Measurements from ENCODE around the gene IMPA2.
"Not testable (repeated sequence)": the region's sequence is repeated elsewhere in the genome, so short reads cannot be mapped to it uniquely, and the experiment has no call there.

Gene IMPA2

GRCh38 chr18:12061685-12062084, 80.4 kb downstream of the IMPA2 start:
- no peak overlapping the region for H3K4me3 ChIP-seq (ENCODE audit: low read depth, low read length)
- TF ChIP-seq CTCF (IDR thresholded peaks at IDR 0.05; ENCODE audit: borderline replicate concordance, insufficient read depth, low read depth, low read length): no peak

- H3K4me3 ChIP-seq (ENCODE audit: low read depth, low read length): no peak overlapping the region
- TF ChIP-seq CTCF (IDR thresholded peaks at IDR 0.05; ENCODE audit: borderline replicate concordance, insufficient read depth, low read depth, low read length): no peak
These were observed 81.7 kb downstream of the IMPA2 start for GRCh38 chr18:12062974-12063373.

- TF ChIP-seq CTCF (IDR thresholded peaks at IDR 0.05; ENCODE audit: borderline replicate concordance, insufficient read depth, low read depth, low read length): no peak
- H3K4me3 ChIP-seq (ENCODE audit: low read depth, low read length): no peak overlapping the region
These were observed 82.9 kb downstream of the IMPA2 start for GRCh38 chr18:12064086-12064763.

GRCh38 chr18:12065397-12065796, 84.1 kb downstream of the IMPA2 start:
- no peak overlapping the region for H3K4me3 ChIP-seq (ENCODE audit: low read depth, low read length)

GRCh38 chr18:12066910-12067511, 85.7 kb downstream of the IMPA2 start:
- H3K4me3 ChIP-seq (ENCODE audit: low read depth, low read length): no peak overlapping the region

More at GRCh38 chr18:12065397-12065796, 84.1 kb downstream of the IMPA2 start:
- TF ChIP-seq CTCF (IDR thresholded peaks at IDR 0.05; ENCODE audit: borderline replicate concordance, insufficient read depth, low read depth, low read length): no peak

GRCh38 chr18:12067671-12068070, 86.4 kb downstream of the IMPA2 start:
- H3K4me3 ChIP-seq (ENCODE audit: low read depth, low read length): no peak overlapping the region
- TF ChIP-seq CTCF (IDR thresholded peaks at IDR 0.05; ENCODE audit: borderline replicate concordance, insufficient read depth, low read depth, low read length): no peak

More at GRCh38 chr18:12066910-12067511, 85.7 kb downstream of the IMPA2 start:
- no peak for TF ChIP-seq CTCF (IDR thresholded peaks at IDR 0.05; ENCODE audit: borderline replicate concordance, insufficient read depth, low read depth, low read length)

GRCh38 chr18:12068316-12068949, 87.1 kb downstream of the IMPA2 start:
- not testable (repeated sequence) for H3K4me3 ChIP-seq (ENCODE audit: low read depth, low read length)

All from GM12875 (cell line).